HEK293T (cell line): Measurements from ENCODE around the gene HTR3A.

Experiments
- ELF4 ChIP-seq: fragments of 450-650 bp; IDR thresholded peaks from 2 replicates; pipeline ENCODE4 v1.6.1; 2017; ENCODE audit warnings: antibody characterized with exemption
- FOXK2 ChIP-seq: fragments of 450-650 bp; IDR thresholded peaks from 2 replicates; pipeline ENCODE4 v1.6.1; 2016; ENCODE audit warnings: mild to moderate bottlenecking
- FOXM1 ChIP-seq: fragments of 450-650 bp; IDR thresholded peaks from 2 replicates; pipeline ENCODE4 v1.6.1; 2017; ENCODE audit warnings: mild to moderate bottlenecking, borderline replicate concordance
- L3MBTL2 ChIP-seq: fragments of 450-650 bp; conservative IDR thresholded peaks from 2 replicates; pipeline ENCODE4 v1.6.1; 2016; ENCODE audit warnings: mild to moderate bottlenecking

DNA sequence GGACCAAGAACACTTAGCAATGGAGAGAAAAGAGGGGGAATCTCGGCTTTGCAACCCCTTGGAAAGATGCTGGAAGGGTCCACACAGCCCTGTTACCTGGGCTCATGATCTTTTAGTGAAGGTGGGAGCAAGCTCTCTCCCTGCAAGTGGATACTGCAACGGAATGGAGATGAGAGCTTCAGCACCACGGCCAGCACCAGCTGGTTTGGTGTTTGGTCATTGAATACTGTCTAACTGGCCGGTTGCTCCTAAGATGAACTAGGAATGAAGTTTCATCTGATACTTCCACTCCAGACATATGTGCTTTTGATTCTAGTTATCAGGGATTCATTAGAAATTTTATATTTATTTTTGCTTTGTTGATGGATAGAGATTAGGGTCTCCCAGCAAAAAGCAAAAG lies 16.3 kb downstream of the HTR3A start:
- TF ChIP-seq L3MBTL2 (no peak), FOXK2 (no peak), FOXM1 (no peak), ELF4 (no peak)
